Stimulated activated CD4-positive, alpha-beta T cell treated with anti-CD3 and anti-CD28 coated beads, Interleukin-4, amount 100 ng/mL, for 48 hours (primary cell): Measurements from ENCODE around the gene BACH1.

ENCODE experiments used
- DNase-seq, 2 donors: peaks; one replicate each; pipeline ENCODE4 v3.0.0-alpha.2; 2020; ENCODE audit warnings: low read depth in 2 of 2

Gene BACH1

GRCh38 chr21:29290240-29290639 lies 8.5 kb upstream of the BACH1 start:
- no peak for DNase-seq

GRCh38 chr21:29293495-29293894 lies 5.2 kb upstream of the BACH1 start:
- DNase-seq = no peak

- DNase-seq = no peak
These were observed 3.6 kb upstream of the BACH1 start for GRCh38 chr21:29295066-29295650.

- no peak for DNase-seq
These were observed 2.3 kb upstream of the BACH1 start for GRCh38 chr21:29296446-29296845.

DNA sequence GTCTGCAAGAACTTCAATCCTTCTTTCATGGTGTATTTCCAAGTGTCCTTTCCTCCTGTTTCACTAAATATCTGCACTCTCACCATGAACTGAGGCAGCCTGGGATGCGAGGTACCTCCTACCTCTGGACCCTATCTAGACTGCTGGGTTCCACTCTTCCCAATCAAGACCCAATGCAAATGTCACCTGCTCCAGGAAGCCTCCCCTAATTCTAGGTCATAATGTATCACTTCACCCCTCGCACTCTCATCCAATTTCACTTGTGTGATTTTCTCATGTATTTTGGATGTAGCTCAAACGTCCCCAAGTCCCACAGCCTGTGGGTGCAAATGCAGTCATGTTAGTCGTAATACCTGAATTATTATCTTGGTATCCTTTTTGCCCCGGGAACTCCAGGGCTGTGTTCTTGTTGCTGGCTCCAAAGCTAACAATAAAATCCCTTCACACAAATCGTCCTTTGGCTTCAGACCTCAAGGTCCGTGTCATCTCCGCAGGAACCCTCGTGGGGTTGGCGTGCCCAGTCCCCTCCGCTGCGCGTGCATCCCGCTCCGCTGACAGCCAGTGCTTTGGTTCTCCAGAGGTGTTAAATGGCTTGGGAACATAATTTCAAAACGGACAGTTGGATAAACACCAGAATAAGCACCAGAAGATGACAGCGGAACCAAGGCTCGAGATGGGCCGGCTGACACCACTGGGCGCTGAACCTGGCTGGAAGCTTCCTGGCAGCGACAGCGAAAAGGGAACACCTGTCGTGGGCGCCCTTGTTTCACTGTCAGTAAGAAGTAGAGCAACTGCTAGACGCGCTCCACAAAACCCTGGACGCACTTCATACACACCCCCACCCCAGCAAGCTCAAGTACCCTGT lies 1.0 kb upstream of the BACH1 start:
- no peak for DNase-seq

- peak; percentile 60 to 62 for DNase-seq
These were observed 559 bp downstream of the BACH1 start for GRCh38 chr21:29299046-29299915.

- peak in 1 of 2 donors; percentile 43 for DNase-seq
These were observed 1.4 kb downstream of the BACH1 start for GRCh38 chr21:29299916-29300806.

GRCh38 chr21:29300807-29301138 lies 2.1 kb downstream of the BACH1 start:
- DNase-seq = no peak

DNA sequence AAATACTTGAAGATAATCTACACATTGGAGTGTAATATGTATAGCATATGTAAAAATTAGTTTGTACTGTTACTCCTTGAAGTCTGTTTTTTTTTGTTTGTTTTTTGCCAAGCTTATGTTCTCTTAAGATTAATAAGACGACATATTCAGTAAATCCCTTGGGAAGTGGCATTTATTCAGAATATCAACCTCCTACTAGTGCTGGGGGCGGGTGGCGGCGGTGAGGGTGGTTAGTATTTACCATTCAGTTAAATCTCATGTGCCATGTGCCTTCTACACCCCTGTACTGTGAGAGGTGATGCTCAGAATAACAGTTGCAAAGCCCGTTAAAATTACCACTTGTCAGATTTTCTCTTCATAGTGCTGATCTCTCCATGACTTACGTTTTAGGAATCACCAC lies 3.0 kb downstream of the BACH1 start:
- no peak for DNase-seq

- no peak for DNase-seq
These were observed 3.7 kb downstream of the BACH1 start for GRCh38 chr21:29302359-29302875.

- DNase-seq = no peak
These were observed 4.6 kb downstream of the BACH1 start for GRCh38 chr21:29303288-29303687.

DNA sequence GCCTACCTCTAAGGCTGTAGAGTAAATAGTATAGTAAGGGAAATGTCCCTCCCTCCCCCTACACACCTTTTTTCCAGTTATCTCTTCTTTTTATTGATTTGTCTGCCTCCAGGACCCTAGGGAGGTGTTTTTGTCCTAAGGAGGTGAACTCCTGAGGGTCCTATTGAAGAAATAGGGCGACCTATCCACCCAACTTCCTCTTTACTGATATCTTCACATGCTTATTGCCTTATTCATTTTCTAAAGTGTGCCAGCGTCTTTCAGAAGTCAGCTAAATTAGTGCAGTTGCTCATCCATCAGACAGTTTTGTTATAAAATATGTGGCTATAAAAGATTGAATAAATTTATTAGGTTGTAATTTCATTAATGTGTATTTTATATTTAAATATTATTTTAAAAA lies 5.9 kb downstream of the BACH1 start:
- DNase-seq = no peak

- DNase-seq = no peak
These were observed 6.3 kb downstream of the BACH1 start for GRCh38 chr21:29305068-29305467.

DNA sequence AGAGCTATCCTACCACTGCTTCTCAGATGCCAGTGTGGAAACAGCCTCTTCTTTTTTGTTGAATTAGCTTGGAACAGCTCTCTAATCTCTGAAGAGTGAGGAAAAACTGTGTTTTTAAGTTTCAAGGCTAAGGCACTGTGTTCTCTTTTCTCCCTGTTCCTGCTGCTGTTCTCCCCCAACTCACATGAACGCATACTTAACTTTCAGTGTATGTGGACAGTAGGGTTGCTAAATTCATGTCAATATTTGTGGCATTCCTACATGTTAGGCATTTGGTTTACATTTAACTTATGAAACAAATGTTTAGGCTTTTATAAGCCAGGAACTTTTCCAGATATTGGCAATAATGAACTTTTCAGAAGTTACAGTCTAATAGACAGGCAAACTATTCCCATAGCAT lies 6.8 kb downstream of the BACH1 start:
- DNase-seq = no peak

- no peak for DNase-seq
These were observed 8.2 kb downstream of the BACH1 start for GRCh38 chr21:29306920-29307319.

GRCh38 chr21:29307718-29308455 lies 9.2 kb downstream of the BACH1 start:
- no peak for DNase-seq

DNA sequence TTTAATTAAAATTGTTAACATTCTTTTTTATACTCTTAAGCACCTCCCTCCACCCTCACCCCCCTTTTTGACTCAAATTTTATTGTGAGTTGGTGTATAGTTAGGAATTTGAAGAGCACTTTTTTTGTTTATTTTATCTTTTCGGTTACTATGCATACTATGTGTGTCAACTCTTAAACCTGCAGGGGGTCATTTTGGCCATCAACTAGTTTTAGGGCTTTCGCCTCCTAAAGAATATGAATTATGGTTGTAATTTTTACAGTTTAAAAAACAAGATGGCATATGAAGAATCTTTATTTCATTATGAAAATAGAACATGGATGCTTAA lies 9.7 kb downstream of the BACH1 start:
- no peak for DNase-seq

GRCh38 chr21:29309703-29310102 lies 11.0 kb downstream of the BACH1 start:
- DNase-seq = no peak

GRCh38 chr21:29311802-29312201 lies 13.1 kb downstream of the BACH1 start:
- DNase-seq = no peak

DNA sequence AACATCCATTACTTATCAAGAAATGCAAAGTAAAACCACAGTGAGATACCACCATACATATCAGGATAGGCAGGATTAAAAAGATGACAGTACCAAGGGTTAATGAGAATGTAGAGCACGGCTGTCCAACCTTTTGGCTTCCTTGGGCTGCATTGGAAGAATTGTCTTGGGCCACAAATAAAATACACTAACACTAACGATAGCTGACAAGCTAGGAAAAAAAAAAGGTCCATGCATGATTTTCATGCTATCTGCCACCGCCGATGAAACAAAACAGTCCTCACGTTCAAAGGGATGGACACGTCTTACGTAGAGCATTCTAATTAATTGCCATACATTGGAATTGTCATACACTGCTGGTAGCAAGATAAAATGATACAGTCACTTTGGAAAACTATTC lies 14.3 kb downstream of the BACH1 start:
- no peak for DNase-seq
